Neural progenitor cell (in vitro differentiated cells): ENCODE measurements around the gene LIN7C. TPM values are rescaled to one million over a fixed set of nuclear protein-coding genes. Genes with fewer than 3 reads are reported as not detected.
"Not testable (repeated sequence)": the region's sequence is repeated elsewhere in the genome, so short reads cannot be mapped to it uniquely, and the experiment has no call there.

Experiments used
- DNase-seq: peaks from one replicate; pipeline ENCODE4 v3.0.0-alpha.2; 2016; ENCODE audit warnings: low spot score
- H2AFZ ChIP-seq: fragments of 200-600 bp; sonication (generic); replicated peaks from 2 replicates; pipeline ENCODE4 v1.6.1; 2016; ENCODE audit warnings: antibody characterized with exemption
- H3F3A ChIP-seq: fragments of 200-600 bp; sonication (generic); 2 replicates; pipeline ENCODE4 v1.6.1; 2016; ENCODE audit warnings: antibody characterized with exemption, low read depth
- H3K27ac ChIP-seq: fragments of 200-600 bp; sonication (generic); 2 replicates; pipeline ENCODE4 v1.5.1; 2016; ENCODE audit warnings: mild to moderate bottlenecking
- H3K27me3 ChIP-seq: fragments of 200-600 bp; sonication (generic); 2 replicates; pipeline ENCODE4 v1.6.1; 2016; ENCODE audit warnings: mild to moderate bottlenecking, moderate library complexity
- H3K36me3 ChIP-seq: fragments of 200-600 bp; sonication (generic); 2 replicates; pipeline ENCODE4 v1.5.1; 2016
- H3K4me1 ChIP-seq: fragments of 200-600 bp; sonication (generic); 2 replicates; pipeline ENCODE4 v1.6.1; 2016; ENCODE audit warnings: mixed run types
- H3K4me2 ChIP-seq: fragments of 200-600 bp; sonication (generic); 2 replicates; pipeline ENCODE4 v1.6.1; 2016
- H3K4me3 ChIP-seq: fragments of 200-600 bp; sonication (generic); 2 replicates; pipeline ENCODE4 v1.5.1; 2016
- H3K79me2 ChIP-seq: fragments of 200-600 bp; sonication (generic); 2 replicates; pipeline ENCODE4 v1.6.1; 2016; ENCODE audit warnings: low read depth
- H3K9ac ChIP-seq: fragments of 200-600 bp; sonication (generic); 2 replicates; pipeline ENCODE4 v1.6.1; 2016
- H3K9me3 ChIP-seq: fragments of 200-600 bp; sonication (generic); 2 replicates; pipeline ENCODE4 v1.5.1; 2016; ENCODE audit warnings: low read depth
- H4K20me1 ChIP-seq: fragments of 200-600 bp; sonication (generic); 2 replicates; pipeline ENCODE4 v1.6.1; 2016; ENCODE audit warnings: low read depth
- H3K27ac Mint-ChIP-seq: 3 replicates; pipeline ENCODE4 v1.8.0; 2021; ENCODE audit warnings: mixed read lengths
- H3K27me3 Mint-ChIP-seq: 2 replicates; pipeline ENCODE4 v1.8.0; 2022; ENCODE audit warnings: low read depth, mild to moderate bottlenecking, inconsistent platforms, moderate library complexity, mixed read lengths; ENCODE audit not compliant: insufficient read depth
- H3K36me3 Mint-ChIP-seq: 3 replicates; pipeline ENCODE4 v1.8.0; 2021; ENCODE audit warnings: mixed read lengths
- H3K4me1 Mint-ChIP-seq: 3 replicates; pipeline ENCODE4 v1.8.0; 2021; ENCODE audit warnings: mixed read lengths
- H3K4me3 Mint-ChIP-seq: 3 replicates; pipeline ENCODE4 v1.8.0; 2021; ENCODE audit warnings: mild to moderate bottlenecking, moderate library complexity, mixed read lengths
- H3K9me3 Mint-ChIP-seq: 3 replicates; pipeline ENCODE4 v1.8.0; 2020; ENCODE audit warnings: mixed read lengths
- EZH2 ChIP-seq: fragments of 200-600 bp; sonication (generic); IDR thresholded peaks from 2 replicates; pipeline ENCODE4 v1.6.1; 2017; ENCODE audit warnings: antibody characterized with exemption, mild to moderate bottlenecking, moderate library complexity
- EZH2phosphoT487 ChIP-seq: fragments of 200-600 bp; sonication (generic); IDR thresholded peaks from 2 replicates; pipeline ENCODE4 v1.6.1; 2017; ENCODE audit warnings: antibody characterized with exemption
- total RNA-seq: library from RNA; depleted of rRNA; stranded (reverse); fragments of >200 nt; gene quantifications from 2 replicates; pipeline ENCODE4 v1.2.3, GENCODE V29; 2015; ENCODE audit warnings: low replicate concordance
- TF ChIP-seq, protein P1 (sequence below): fragments of 200-600 bp; sonication (generic); IDR thresholded peaks from 2 replicates; pipeline ENCODE4 v1.5.1; 2017; ENCODE audit warnings: antibody characterized with exemption, mild to moderate bottlenecking

Gene LIN7C
- total RNA-seq, 1 donor from 2014 or later, result 82.1 TPM

DNA sequence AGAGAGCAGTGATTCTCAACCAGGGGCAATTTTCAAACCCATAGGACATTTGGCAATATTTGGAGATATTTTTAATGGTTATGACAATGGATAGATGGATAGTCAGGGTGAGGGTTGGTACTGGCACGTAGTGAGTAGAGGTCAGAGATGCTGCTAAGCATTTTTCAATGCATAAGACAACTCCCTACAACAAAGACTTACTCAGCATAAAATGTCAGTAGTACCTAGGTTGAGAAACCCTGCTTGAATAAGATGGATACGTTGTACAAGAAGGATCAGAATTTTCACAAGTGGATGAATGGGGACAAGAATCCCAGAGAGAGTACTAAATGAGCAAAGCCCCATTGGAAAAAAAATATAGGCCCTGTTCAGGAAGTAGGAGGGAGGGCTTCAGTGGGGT lies 11.9 kb upstream of the LIN7C start:
- Histone ChIP-seq H3K9ac (no peak overlapping the region), H3K4me1 (no peaks in the 10 kb centered on the region), H3K79me2 (no peaks in the 10 kb centered on the region), H3F3A (no peaks in the 10 kb centered on the region), H3K4me3 (no peak overlapping the region), H4K20me1 (no peaks in the 10 kb centered on the region), H3K9me3 (no peaks in the 10 kb centered on the region), H3K27me3 (no peaks in the 10 kb centered on the region), H3K27ac (no peak overlapping the region), H3K4me2 (no peak overlapping the region), H2AFZ (no peak overlapping the region), H3K36me3 (no peaks in the 10 kb centered on the region)
- Mint-ChIP-seq H3K4me3 (no peak overlapping the region), H3K4me1 (no peaks in the 10 kb centered on the region), H3K36me3 (no peaks in the 10 kb centered on the region), H3K9me3 (no peaks in the 10 kb centered on the region), H3K27me3 (no peaks in the 10 kb centered on the region), H3K27ac (no peak overlapping the region)
- DNase-seq, result no peak
- TF ChIP-seq, protein P1, sequence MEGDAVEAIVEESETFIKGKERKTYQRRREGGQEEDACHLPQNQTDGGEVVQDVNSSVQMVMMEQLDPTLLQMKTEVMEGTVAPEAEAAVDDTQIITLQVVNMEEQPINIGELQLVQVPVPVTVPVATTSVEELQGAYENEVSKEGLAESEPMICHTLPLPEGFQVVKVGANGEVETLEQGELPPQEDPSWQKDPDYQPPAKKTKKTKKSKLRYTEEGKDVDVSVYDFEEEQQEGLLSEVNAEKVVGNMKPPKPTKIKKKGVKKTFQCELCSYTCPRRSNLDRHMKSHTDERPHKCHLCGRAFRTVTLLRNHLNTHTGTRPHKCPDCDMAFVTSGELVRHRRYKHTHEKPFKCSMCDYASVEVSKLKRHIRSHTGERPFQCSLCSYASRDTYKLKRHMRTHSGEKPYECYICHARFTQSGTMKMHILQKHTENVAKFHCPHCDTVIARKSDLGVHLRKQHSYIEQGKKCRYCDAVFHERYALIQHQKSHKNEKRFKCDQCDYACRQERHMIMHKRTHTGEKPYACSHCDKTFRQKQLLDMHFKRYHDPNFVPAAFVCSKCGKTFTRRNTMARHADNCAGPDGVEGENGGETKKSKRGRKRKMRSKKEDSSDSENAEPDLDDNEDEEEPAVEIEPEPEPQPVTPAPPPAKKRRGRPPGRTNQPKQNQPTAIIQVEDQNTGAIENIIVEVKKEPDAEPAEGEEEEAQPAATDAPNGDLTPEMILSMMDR, result no peak
- TF ChIP-seq EZH2phosphoT487 (no peak), EZH2 (no peak)

DNA sequence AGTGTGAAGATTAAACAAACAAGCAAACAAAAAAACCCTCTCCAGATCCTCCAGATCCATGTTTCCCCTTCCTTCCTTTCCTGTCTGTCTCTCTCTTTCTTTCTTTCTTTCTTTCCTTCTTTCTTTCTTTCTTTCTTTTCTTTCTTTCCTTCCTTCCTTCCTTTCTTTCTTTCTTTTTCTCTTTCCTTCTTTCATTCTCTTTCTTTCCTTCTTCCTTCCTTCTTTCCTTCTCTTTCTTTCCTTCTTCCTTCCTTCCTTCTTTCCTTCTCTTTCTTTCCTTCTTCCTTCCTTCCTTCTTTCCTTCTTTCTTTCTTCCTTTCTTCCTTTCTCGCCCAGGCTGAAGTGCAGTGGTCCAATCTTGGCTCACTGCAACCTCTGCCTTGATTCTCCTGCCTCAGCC lies 10.9 kb upstream of the LIN7C start:
- H3K9me3 ChIP-seq, H3K4me1 Mint-ChIP-seq, H3K27ac ChIP-seq, H3K4me1 ChIP-seq, DNase-seq, H3K79me2 ChIP-seq, H3K27me3 ChIP-seq, H3K4me3 Mint-ChIP-seq, H3K27me3 Mint-ChIP-seq, H3K4me3 ChIP-seq, H3K4me2 ChIP-seq, H3K9me3 Mint-ChIP-seq, H3K36me3 ChIP-seq, H2AFZ ChIP-seq, H3K27ac Mint-ChIP-seq, H3F3A ChIP-seq, H3K9ac ChIP-seq, H4K20me1 ChIP-seq, H3K36me3 Mint-ChIP-seq: not testable (repeated sequence)

DNA sequence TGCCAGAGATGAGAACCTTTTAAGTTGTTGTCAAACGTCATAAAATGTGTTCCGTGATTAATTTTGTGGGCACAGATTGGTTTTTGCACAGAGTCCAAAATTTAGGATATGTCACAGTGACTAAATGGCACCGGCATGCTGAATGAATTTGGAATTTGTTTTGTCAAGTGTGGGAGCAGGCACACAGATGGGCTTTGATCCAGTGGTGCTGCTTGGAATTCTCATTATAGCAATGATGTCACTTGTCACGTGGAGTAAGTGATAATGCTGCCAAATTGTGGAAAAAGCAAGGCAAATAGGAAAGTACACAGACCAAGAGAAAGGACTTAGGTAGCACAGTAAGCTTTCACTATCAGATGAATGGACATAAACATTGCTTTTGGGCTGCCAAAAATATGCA lies 8.0 kb upstream of the LIN7C start:
- H3K9me3 ChIP-seq, result no peaks in the 10 kb centered on the region
- H3K4me3 Mint-ChIP-seq, result no peak overlapping the region
- no peaks in the 10 kb centered on the region for H3K9me3 Mint-ChIP-seq
- no peaks in the 10 kb centered on the region for H3K36me3 ChIP-seq
- no peak overlapping the region for H3K9ac ChIP-seq
- no peak for DNase-seq
- no peak overlapping the region for H3K27ac Mint-ChIP-seq
- no peaks in the 10 kb centered on the region for H4K20me1 ChIP-seq
- H3F3A ChIP-seq, result no peaks in the 10 kb centered on the region
- H3K4me2 ChIP-seq, result no peak overlapping the region
- H3K4me1 ChIP-seq, result no peaks in the 10 kb centered on the region
- H3K4me3 ChIP-seq, result no peak overlapping the region
- TF ChIP-seq, protein P1, result no peak
- no peak for TF ChIP-seq EZH2
- TF ChIP-seq EZH2phosphoT487, result no peak
- H3K36me3 Mint-ChIP-seq, result no peaks in the 10 kb centered on the region
- H3K4me1 Mint-ChIP-seq, result no peaks in the 10 kb centered on the region
- no peak overlapping the region for H3K27ac ChIP-seq
- H3K27me3 Mint-ChIP-seq, result no peaks in the 10 kb centered on the region
- H3K27me3 ChIP-seq, result no peaks in the 10 kb centered on the region
- no peak overlapping the region for H2AFZ ChIP-seq
- H3K79me2 ChIP-seq, result no peaks in the 10 kb centered on the region

DNA sequence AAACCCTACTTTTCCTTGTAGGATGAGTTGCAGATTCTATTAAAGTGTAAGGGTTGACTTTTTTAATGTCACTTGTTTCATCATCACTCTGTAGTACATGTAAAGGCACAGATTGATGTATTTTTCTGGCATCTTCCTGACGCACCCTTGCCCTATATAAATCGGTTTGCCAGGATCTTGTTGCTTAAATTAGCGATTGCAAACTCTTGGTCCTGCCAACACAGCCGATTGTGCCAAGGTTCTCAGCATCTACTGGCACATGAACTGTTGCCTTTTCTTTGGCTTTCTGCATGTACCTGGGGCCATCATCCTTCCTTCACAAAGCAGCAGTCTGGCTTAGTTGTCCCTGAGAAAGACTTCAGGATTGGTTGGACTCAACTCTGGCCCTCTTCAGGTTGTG lies 7.5 kb upstream of the LIN7C start:
- no peak overlapping the region for H3K9ac ChIP-seq
- no peaks in the 10 kb centered on the region for H3K79me2 ChIP-seq
- Mint-ChIP-seq H3K4me1 (no peaks in the 10 kb centered on the region), H3K27me3 (no peaks in the 10 kb centered on the region), H3K4me3 (no peak overlapping the region), H3K27ac (no peak overlapping the region), H3K9me3 (no peaks in the 10 kb centered on the region), H3K36me3 (no peaks in the 10 kb centered on the region)
- no peak overlapping the region for H2AFZ ChIP-seq
- H3K4me2 ChIP-seq, result no peak overlapping the region
- no peak for TF ChIP-seq EZH2phosphoT487
- TF ChIP-seq, protein P1, result no peak
- no peak for TF ChIP-seq EZH2
- no peaks in the 10 kb centered on the region for H3F3A ChIP-seq
- H4K20me1 ChIP-seq, result no peaks in the 10 kb centered on the region
- H3K4me3 ChIP-seq, result no peak overlapping the region
- no peaks in the 10 kb centered on the region for H3K9me3 ChIP-seq
- H3K27ac ChIP-seq, result no peak overlapping the region
- H3K4me1 ChIP-seq, result no peaks in the 10 kb centered on the region
- no peaks in the 10 kb centered on the region for H3K27me3 ChIP-seq
- H3K36me3 ChIP-seq, result no peaks in the 10 kb centered on the region
- DNase-seq, result no peak
